ENCODE data around the gene CAPN1. TPM values are rescaled to one million over a fixed set of nuclear protein-coding genes. Genes with fewer than 3 reads are reported as not detected.

Gene CAPN1
- 64.3 and 93.6 TPM in 2 replicates for total RNA-seq

GRCh38 chr11:65181569-65182257 lies at the start of gene CAPN1:
CAPN1 (plus strand) TSS chr11:65181928; CDS start chr11:65182702, 774 bp downstream.

GRCh38 chr11:65134240-65134951 lies 47.3 kb upstream of the CAPN1 start, which contains the start of gene SYVN1:
SYVN1 (minus strand) TSS chr11:65134519; CDS start chr11:65133601, 918 bp downstream.

DNA sequence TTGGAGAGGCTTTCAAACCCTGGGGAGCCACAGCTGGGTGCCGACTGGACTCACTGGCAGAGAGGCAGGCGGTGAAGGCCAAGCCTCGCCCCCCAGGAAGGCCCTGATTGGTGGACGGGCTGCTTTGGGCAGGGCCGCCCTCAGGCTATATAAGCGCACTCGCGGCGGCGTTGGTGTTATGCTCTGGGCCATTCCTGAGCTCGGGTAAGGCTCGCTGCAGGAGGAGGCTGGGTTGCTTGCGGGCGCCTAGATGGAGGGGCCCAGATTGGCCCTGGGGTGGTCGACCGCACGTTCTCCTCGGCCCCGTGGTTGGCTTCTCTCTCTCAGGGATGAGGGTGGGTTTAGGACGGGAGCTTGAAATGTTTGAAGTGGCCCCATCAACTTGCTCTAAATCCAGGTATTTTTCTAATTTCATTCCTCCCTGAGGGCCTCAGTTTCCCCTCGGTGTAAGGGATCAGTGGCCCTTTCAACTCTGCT lies 11.6 kb upstream of the CAPN1 start, which contains the start of gene SPDYC:
Gene SPDYC (plus strand): TSS at position 176 of the 477 bp plus-strand sequence. CDS start 1,125 bp downstream, outside the sequence.

Other genes with a start within 250 kb of the CAPN1 start
- not detected in 2 replicates for gene GPHA2, start 246.0 kb upstream of the CAPN1 start, total RNA-seq
- gene MAJIN, start 209.8 kb upstream of the CAPN1 start, total RNA-seq = not detected in 2 replicates
- 0.26 and 0.63 TPM in 2 replicates for gene BATF2, start 185.0 kb upstream of the CAPN1 start, total RNA-seq
- gene ARL2, start 167.8 kb upstream of the CAPN1 start, total RNA-seq = 91.1 and 126 TPM in 2 replicates
- 8.4 and 15.0 TPM in 2 replicates for gene SNX15, start 154.5 kb upstream of the CAPN1 start, total RNA-seq
- gene SAC3D1, start 140.7 kb upstream of the CAPN1 start, total RNA-seq = 7.9 and 8.5 TPM in 2 replicates
- 35.3 and 38.0 TPM in 2 replicates for gene NAALADL1, start 123.4 kb upstream of the CAPN1 start, total RNA-seq
- gene CDCA5, start 97.9 kb upstream of the CAPN1 start, total RNA-seq = 0.34 and 1.6 TPM in 2 replicates
- 26.0 and 32.2 TPM in 2 replicates for gene ZFPL1, start 97.7 kb upstream of the CAPN1 start, total RNA-seq
- gene VPS51, start 85.7 kb upstream of the CAPN1 start, total RNA-seq = 200 and 290 TPM in 2 replicates
- 5.2 and 10.9 TPM in 2 replicates for gene TM7SF2, start 70.1 kb upstream of the CAPN1 start, total RNA-seq
- gene ZNHIT2, start 64.2 kb upstream of the CAPN1 start, total RNA-seq = 6.4 and 6.6 TPM in 2 replicates
- 487 and 512 TPM in 2 replicates for gene FAU, start 59.8 kb upstream of the CAPN1 start, total RNA-seq
- 25.3 and 35.5 TPM in 2 replicates for gene MRPL49, start 59.6 kb upstream of the CAPN1 start, total RNA-seq
- gene SYVN1, start 47.4 kb upstream of the CAPN1 start, total RNA-seq = 9.5 and 15.5 TPM in 2 replicates
- not detected in 2 replicates for gene SPDYC, start 11.7 kb upstream of the CAPN1 start, total RNA-seq
- gene POLA2, start 80.0 kb downstream of the CAPN1 start, total RNA-seq = 0.69 and 3.5 TPM in 2 replicates
- gene CDC42EP2, start 132.9 kb downstream of the CAPN1 start, total RNA-seq = 15.6 and 33.7 TPM in 2 replicates
- gene DPF2, start 151.9 kb downstream of the CAPN1 start, total RNA-seq = 25.0 and 27.0 TPM in 2 replicates
- gene TIGD3, start 172.8 kb downstream of the CAPN1 start, total RNA-seq = under 0.01 TPM in 2 replicates
- gene SLC25A45, start 200.7 kb downstream of the CAPN1 start, total RNA-seq = 0.77 and 0.95 TPM in 2 replicates
- 17.2 and 23.9 TPM in 2 replicates for gene FRMD8, start 204.7 kb downstream of the CAPN1 start, total RNA-seq
- gene NEAT1, start 240.9 kb downstream of the CAPN1 start, total RNA-seq = 338 and 347 TPM in 2 replicates

Data from bronchial smooth muscle cell (primary cell).